GM23338 (cell line): ENCODE measurements around the gene LIG4. TPM values are rescaled to one million over a fixed set of nuclear protein-coding genes. Genes with fewer than 3 reads are reported as not detected.

Experiments used
- ATAC-seq: fragments of 200-7000 bp; cut with Tn5 transposase; 3 replicates; pipeline ENCODE4 v1.9.1; 2020
- DNase-seq: peaks from one replicate; pipeline ENCODE4 v3.0.0-alpha.2; 2015; ENCODE audit warnings: low spot score
- H2AFZ ChIP-seq: fragments of 200-600 bp; sonication (generic); 2 replicates; pipeline ENCODE4 v1.8.0; 2016; ENCODE audit warnings: antibody characterized with exemption, mild to moderate bottlenecking, moderate library complexity
- H3F3A ChIP-seq: fragments of 200-600 bp; sonication (generic); replicated peaks from 2 replicates; pipeline ENCODE4 v1.8.0; 2017; ENCODE audit warnings: antibody characterized with exemption, mixed run types, low read depth
- H3K27ac ChIP-seq: fragments of 200-600 bp; sonication (generic); 2 replicates; pipeline ENCODE4 v1.6.1; 2016; ENCODE audit warnings: low read depth
- H3K27me3 ChIP-seq: fragments of 200-600 bp; sonication (generic); 2 replicates; pipeline ENCODE4 v1.8.0; 2016; ENCODE audit warnings: mild to moderate bottlenecking, mixed run types, moderate library complexity; ENCODE audit not compliant: insufficient read depth
- H3K36me3 ChIP-seq: fragments of 200-600 bp; sonication (generic); 2 replicates; pipeline ENCODE4 v1.8.0; 2016; ENCODE audit warnings: mild to moderate bottlenecking; ENCODE audit not compliant: insufficient read depth
- H3K4me1 ChIP-seq: fragments of 200-600 bp; sonication (generic); 2 replicates; pipeline ENCODE4 v1.8.0; 2016; ENCODE audit warnings: mild to moderate bottlenecking, moderate library complexity; ENCODE audit not compliant: insufficient read depth
- H3K4me2 ChIP-seq: fragments of 200-600 bp; sonication (generic); 2 replicates; pipeline ENCODE4 v1.7.1; 2017; ENCODE audit warnings: mixed run types
- H3K4me3 ChIP-seq: fragments of 200-600 bp; sonication (generic); 2 replicates; pipeline ENCODE4 v1.6.1; 2016; ENCODE audit warnings: mixed run types
- H3K79me2 ChIP-seq: fragments of 200-600 bp; sonication (generic); replicated peaks from 2 replicates; pipeline ENCODE4 v1.8.0; 2017; ENCODE audit warnings: mild to moderate bottlenecking; ENCODE audit not compliant: insufficient read depth
- H3K9me2 ChIP-seq: fragments of 200-600 bp; sonication (generic); 2 replicates; pipeline ENCODE4 v1.8.0; 2017; ENCODE audit not compliant: insufficient read depth
- H4K20me1 ChIP-seq: fragments of 200-600 bp; sonication (generic); replicated peaks from 2 replicates; pipeline ENCODE4 v1.8.0; 2017; ENCODE audit warnings: mild to moderate bottlenecking; ENCODE audit not compliant: insufficient read depth
- H3K27ac Mint-ChIP-seq: 2 replicates; pipeline ENCODE4 v1.8.0; 2020; ENCODE audit warnings: inconsistent platforms, mild to moderate bottlenecking, moderate library complexity, mixed read lengths
- H3K27me3 Mint-ChIP-seq: 3 replicates; pipeline ENCODE4 v1.8.0; 2022; ENCODE audit warnings: low read depth, mild to moderate bottlenecking, moderate library complexity, mixed read lengths, inconsistent platforms; ENCODE audit not compliant: insufficient read depth, poor library complexity
- H3K36me3 Mint-ChIP-seq: 3 replicates; pipeline ENCODE4 v1.8.0; 2021; ENCODE audit warnings: low read depth, mild to moderate bottlenecking, inconsistent platforms, moderate library complexity, mixed read lengths
- H3K4me1 Mint-ChIP-seq: 3 replicates; pipeline ENCODE4 v1.8.0; 2020; ENCODE audit warnings: mild to moderate bottlenecking, inconsistent platforms, mixed read lengths
- H3K4me3 Mint-ChIP-seq: 3 replicates; pipeline ENCODE4 v1.8.0; 2021; ENCODE audit warnings: moderate library complexity, mild to moderate bottlenecking, inconsistent platforms, mixed read lengths
- H3K9me3 Mint-ChIP-seq: 3 replicates; pipeline ENCODE4 v1.8.0; 2020; ENCODE audit warnings: moderate library complexity, mild to moderate bottlenecking, inconsistent platforms, mixed read lengths
- CREB1 ChIP-seq: fragments of 250-450 bp; sonication (Bioruptor Pico); IDR thresholded peaks from 2 replicates; pipeline ENCODE4 v1.5.0; 2020; ENCODE audit warnings: low read depth, mild to moderate bottlenecking, moderate library complexity
- EZH2 ChIP-seq: fragments of 200-600 bp; sonication (generic); IDR thresholded peaks from one replicate; pipeline ENCODE4 v1.8.0; 2017; ENCODE audit warnings: antibody characterized with exemption, mild to moderate bottlenecking, low read depth; ENCODE audit not compliant: unreplicated experiment
- EZH2phosphoT487 ChIP-seq: fragments of 200-600 bp; sonication (generic); IDR thresholded peaks from one replicate; pipeline ENCODE4 v1.8.1; 2018; ENCODE audit warnings: antibody characterized with exemption; ENCODE audit not compliant: unreplicated experiment
- JUNB ChIP-seq: IDR thresholded peaks from one replicate; pipeline ENCODE4 v1.6.1; 2016; ENCODE audit warnings: antibody characterized with exemption; ENCODE audit not compliant: unreplicated experiment
- NANOG ChIP-seq: IDR thresholded peaks from 2 replicates; pipeline ENCODE4 v1.6.1; 2016; ENCODE audit warnings: antibody characterized with exemption, borderline replicate concordance
- POLR2AphosphoS5 ChIP-seq: IDR thresholded peaks from 2 replicates; pipeline ENCODE4 v1.6.1; 2016; ENCODE audit warnings: antibody characterized with exemption, low read depth
- STAT1 ChIP-seq: IDR thresholded peaks from one replicate; pipeline ENCODE4 v1.6.1; 2016; ENCODE audit warnings: antibody characterized with exemption; ENCODE audit not compliant: unreplicated experiment
- ZNF114 ChIP-seq: fragments of 250-450 bp; sonication (Bioruptor Pico); IDR thresholded peaks from 2 replicates; pipeline ENCODE4 v1.5.0; 2020; ENCODE audit warnings: mild to moderate bottlenecking, moderate library complexity
- ZNF331 ChIP-seq: fragments of 250-450 bp; sonication (Bioruptor Pico); IDR thresholded peaks from 2 replicates; pipeline ENCODE4 v1.5.0; 2020; ENCODE audit warnings: low read depth, mild to moderate bottlenecking, moderate library complexity
- polyA plus RNA-seq: library from polyadenylated mRNA; unstranded; fragments of >200 nt; fragmentation: Nextera tagmentation; extraction: Ambion mirVana; gene quantifications from 2 replicates; pipeline ENCODE4 v1.2.1, GENCODE V29; 2016
- total RNA-seq: library from RNA; depleted of rRNA; stranded (reverse); fragments of >200 nt; shearing (Covaris generic); gene quantifications from 2 replicates; pipeline ENCODE4 v1.2.3, GENCODE V29; 2014
- TF ChIP-seq, protein P1 (sequence below), 2 experiments: fragments of 200-600 bp in 1 of 2; sonication (generic) in 1 of 2; conservative IDR thresholded peaks; 2 replicates each; pipeline versions ENCODE4 v1.5.1 to v1.6.1; 2016 to 2017; ENCODE audit warnings: antibody characterized with exemption in 2 of 2, low read depth in 2 of 2, mild to moderate bottlenecking in 2 of 2, moderate library complexity in 1 of 2
- TF ChIP-seq, protein P2 (sequence below): IDR thresholded peaks from 2 replicates; pipeline ENCODE4 v1.6.1; 2016; ENCODE audit warnings: antibody characterized with exemption
- TF ChIP-seq, protein P3 (sequence below): IDR thresholded peaks from one replicate; pipeline ENCODE4 v1.6.1; 2018; ENCODE audit warnings: antibody characterized with exemption; ENCODE audit not compliant: unreplicated experiment
- TF ChIP-seq, protein P4 (sequence below): fragments of 250-450 bp; sonication (Bioruptor Pico); IDR thresholded peaks from 2 replicates; pipeline ENCODE4 v1.5.0; 2020; ENCODE audit warnings: mild to moderate bottlenecking, moderate library complexity

Gene LIG4
- total and polyA plus RNA-seq, 2 experiments from 2014 or later, result 2.6 to 4.9 TPM

DNA sequence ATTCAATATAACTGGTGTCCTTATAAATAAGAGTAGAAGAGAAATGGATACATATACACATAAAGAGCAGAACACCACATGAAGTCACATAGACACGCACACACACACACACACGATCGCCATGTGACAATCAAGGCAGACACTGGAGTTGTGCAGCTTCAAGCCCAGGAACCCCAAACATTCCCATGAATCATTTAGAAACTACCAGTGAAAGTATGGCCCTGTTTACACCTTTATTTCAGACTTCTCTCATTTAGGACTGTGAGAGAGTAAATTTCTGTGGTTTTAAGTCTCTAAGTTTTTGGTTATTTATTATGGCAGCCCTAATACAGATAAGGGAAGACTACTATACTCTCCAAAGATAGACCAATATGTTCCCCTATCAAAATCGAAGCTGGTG lies 33.8 kb upstream of the LIG4 start:
- no peak for ATAC-seq
- H3K4me3 ChIP-seq, result no peak overlapping the region
- no peaks in the 10 kb centered on the region for H3K4me1 Mint-ChIP-seq
- H3K9me3 Mint-ChIP-seq, result no peaks in the 10 kb centered on the region
- no peak overlapping the region for H3K27ac Mint-ChIP-seq
- H3F3A ChIP-seq, result no peaks in the 10 kb centered on the region
- no peak overlapping the region for H3K27ac ChIP-seq
- no peak overlapping the region for H3K4me2 ChIP-seq
- no peaks in the 10 kb centered on the region for H3K27me3 Mint-ChIP-seq
- no peak overlapping the region for H3K4me3 Mint-ChIP-seq
- 0 out of 2 replicates have a peak, but pooled peaks cover 3% of the 10 kb centered on the region for H3K9me2 ChIP-seq
- no peaks in the 10 kb centered on the region for H3K36me3 ChIP-seq
- DNase-seq, result no peak
- no peak overlapping the region for H2AFZ ChIP-seq
- no peak for TF ChIP-seq CREB1 (CRISPR knock-in tag)
- no peak for TF ChIP-seq POLR2AphosphoS5
- TF ChIP-seq JUNB, result no peak
- TF ChIP-seq, protein P1, sequence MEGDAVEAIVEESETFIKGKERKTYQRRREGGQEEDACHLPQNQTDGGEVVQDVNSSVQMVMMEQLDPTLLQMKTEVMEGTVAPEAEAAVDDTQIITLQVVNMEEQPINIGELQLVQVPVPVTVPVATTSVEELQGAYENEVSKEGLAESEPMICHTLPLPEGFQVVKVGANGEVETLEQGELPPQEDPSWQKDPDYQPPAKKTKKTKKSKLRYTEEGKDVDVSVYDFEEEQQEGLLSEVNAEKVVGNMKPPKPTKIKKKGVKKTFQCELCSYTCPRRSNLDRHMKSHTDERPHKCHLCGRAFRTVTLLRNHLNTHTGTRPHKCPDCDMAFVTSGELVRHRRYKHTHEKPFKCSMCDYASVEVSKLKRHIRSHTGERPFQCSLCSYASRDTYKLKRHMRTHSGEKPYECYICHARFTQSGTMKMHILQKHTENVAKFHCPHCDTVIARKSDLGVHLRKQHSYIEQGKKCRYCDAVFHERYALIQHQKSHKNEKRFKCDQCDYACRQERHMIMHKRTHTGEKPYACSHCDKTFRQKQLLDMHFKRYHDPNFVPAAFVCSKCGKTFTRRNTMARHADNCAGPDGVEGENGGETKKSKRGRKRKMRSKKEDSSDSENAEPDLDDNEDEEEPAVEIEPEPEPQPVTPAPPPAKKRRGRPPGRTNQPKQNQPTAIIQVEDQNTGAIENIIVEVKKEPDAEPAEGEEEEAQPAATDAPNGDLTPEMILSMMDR (conservative IDR thresholded peaks at IDR 0.05; ENCODE audit: low read depth in 2 of 2), result no peak
- TF ChIP-seq EZH2, result no peak
- TF ChIP-seq ZNF114 (CRISPR knock-in tag), result no peak
- no peak for TF ChIP-seq ZNF331 (CRISPR knock-in tag)
- TF ChIP-seq, protein P2, sequence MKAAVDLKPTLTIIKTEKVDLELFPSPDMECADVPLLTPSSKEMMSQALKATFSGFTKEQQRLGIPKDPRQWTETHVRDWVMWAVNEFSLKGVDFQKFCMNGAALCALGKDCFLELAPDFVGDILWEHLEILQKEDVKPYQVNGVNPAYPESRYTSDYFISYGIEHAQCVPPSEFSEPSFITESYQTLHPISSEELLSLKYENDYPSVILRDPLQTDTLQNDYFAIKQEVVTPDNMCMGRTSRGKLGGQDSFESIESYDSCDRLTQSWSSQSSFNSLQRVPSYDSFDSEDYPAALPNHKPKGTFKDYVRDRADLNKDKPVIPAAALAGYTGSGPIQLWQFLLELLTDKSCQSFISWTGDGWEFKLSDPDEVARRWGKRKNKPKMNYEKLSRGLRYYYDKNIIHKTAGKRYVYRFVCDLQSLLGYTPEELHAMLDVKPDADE, result no peak
- TF ChIP-seq STAT1, result no peak
- no peak for TF ChIP-seq EZH2phosphoT487
- TF ChIP-seq, protein P3, sequence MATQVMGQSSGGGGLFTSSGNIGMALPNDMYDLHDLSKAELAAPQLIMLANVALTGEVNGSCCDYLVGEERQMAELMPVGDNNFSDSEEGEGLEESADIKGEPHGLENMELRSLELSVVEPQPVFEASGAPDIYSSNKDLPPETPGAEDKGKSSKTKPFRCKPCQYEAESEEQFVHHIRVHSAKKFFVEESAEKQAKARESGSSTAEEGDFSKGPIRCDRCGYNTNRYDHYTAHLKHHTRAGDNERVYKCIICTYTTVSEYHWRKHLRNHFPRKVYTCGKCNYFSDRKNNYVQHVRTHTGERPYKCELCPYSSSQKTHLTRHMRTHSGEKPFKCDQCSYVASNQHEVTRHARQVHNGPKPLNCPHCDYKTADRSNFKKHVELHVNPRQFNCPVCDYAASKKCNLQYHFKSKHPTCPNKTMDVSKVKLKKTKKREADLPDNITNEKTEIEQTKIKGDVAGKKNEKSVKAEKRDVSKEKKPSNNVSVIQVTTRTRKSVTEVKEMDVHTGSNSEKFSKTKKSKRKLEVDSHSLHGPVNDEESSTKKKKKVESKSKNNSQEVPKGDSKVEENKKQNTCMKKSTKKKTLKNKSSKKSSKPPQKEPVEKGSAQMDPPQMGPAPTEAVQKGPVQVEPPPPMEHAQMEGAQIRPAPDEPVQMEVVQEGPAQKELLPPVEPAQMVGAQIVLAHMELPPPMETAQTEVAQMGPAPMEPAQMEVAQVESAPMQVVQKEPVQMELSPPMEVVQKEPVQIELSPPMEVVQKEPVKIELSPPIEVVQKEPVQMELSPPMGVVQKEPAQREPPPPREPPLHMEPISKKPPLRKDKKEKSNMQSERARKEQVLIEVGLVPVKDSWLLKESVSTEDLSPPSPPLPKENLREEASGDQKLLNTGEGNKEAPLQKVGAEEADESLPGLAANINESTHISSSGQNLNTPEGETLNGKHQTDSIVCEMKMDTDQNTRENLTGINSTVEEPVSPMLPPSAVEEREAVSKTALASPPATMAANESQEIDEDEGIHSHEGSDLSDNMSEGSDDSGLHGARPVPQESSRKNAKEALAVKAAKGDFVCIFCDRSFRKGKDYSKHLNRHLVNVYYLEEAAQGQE, result no peak
- TF ChIP-seq, protein P4, sequence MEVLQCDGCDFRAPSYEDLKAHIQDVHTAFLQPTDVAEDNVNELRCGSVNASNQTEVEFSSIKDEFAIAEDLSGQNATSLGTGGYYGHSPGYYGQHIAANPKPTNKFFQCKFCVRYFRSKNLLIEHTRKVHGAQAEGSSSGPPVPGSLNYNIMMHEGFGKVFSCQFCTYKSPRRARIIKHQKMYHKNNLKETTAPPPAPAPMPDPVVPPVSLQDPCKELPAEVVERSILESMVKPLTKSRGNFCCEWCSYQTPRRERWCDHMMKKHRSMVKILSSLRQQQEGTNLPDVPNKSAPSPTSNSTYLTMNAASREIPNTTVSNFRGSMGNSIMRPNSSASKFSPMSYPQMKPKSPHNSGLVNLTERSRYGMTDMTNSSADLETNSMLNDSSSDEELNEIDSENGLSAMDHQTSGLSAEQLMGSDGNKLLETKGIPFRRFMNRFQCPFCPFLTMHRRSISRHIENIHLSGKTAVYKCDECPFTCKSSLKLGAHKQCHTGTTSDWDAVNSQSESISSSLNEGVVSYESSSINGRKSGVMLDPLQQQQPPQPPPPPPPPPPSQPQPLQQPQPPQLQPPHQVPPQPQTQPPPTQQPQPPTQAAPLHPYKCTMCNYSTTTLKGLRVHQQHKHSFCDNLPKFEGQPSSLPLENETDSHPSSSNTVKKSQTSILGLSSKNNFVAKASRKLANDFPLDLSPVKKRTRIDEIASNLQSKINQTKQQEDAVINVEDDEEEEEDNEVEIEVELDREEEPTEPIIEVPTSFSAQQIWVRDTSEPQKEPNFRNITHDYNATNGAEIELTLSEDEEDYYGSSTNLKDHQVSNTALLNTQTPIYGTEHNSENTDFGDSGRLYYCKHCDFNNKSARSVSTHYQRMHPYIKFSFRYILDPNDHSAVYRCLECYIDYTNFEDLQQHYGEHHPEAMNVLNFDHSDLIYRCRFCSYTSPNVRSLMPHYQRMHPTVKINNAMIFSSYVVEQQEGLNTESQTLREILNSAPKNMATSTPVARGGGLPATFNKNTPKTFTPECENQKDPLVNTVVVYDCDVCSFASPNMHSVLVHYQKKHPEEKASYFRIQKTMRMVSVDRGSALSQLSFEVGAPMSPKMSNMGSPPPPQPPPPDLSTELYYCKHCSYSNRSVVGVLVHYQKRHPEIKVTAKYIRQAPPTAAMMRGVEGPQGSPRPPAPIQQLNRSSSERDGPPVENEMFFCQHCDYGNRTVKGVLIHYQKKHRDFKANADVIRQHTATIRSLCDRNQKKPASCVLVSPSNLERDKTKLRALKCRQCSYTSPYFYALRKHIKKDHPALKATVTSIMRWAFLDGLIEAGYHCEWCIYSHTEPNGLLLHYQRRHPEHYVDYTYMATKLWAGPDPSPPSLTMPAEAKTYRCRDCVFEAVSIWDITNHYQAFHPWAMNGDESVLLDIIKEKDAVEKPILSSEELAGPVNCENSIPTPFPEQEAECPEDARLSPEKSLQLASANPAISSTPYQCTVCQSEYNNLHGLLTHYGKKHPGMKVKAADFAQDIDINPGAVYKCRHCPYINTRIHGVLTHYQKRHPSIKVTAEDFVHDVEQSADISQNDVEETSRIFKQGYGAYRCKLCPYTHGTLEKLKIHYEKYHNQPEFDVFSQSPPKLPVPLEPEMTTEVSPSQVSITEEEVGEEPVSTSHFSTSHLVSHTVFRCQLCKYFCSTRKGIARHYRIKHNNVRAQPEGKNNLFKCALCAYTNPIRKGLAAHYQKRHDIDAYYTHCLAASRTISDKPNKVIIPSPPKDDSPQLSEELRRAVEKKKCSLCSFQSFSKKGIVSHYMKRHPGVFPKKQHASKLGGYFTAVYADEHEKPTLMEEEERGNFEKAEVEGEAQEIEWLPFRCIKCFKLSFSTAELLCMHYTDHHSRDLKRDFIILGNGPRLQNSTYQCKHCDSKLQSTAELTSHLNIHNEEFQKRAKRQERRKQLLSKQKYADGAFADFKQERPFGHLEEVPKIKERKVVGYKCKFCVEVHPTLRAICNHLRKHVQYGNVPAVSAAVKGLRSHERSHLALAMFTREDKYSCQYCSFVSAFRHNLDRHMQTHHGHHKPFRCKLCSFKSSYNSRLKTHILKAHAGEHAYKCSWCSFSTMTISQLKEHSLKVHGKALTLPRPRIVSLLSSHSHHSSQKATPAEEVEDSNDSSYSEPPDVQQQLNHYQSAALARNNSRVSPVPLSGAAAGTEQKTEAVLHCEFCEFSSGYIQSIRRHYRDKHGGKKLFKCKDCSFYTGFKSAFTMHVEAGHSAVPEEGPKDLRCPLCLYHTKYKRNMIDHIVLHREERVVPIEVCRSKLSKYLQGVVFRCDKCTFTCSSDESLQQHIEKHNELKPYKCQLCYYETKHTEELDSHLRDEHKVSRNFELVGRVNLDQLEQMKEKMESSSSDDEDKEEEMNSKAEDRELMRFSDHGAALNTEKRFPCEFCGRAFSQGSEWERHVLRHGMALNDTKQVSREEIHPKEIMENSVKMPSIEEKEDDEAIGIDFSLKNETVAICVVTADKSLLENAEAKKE (CRISPR knock-in tag), result no peak
- TF ChIP-seq NANOG, result no peak
- no peaks in the 10 kb centered on the region for H3K79me2 ChIP-seq
- H3K36me3 Mint-ChIP-seq, result no peaks in the 10 kb centered on the region
- no peaks in the 10 kb centered on the region for H3K4me1 ChIP-seq
- H4K20me1 ChIP-seq, result no peaks in the 10 kb centered on the region
- H3K27me3 ChIP-seq, result no peaks in the 10 kb centered on the region
